KBM-7 (cell line): ENCODE results near the gene STOM.
"Not testable (repeated sequence)": the region's sequence is repeated elsewhere in the genome, so short reads cannot be mapped to it uniquely, and the experiment has no call there.

ENCODE experiments used
- DNase-seq: peaks from one replicate; pipeline ENCODE4 v3.0.0-alpha.2; 2015
- in situ Hi-C: fragments of 300-500 bp; cut with MboI; formaldehyde crosslinking; loops from 2 replicates; pipeline ENCODE4 v1.14.3; 2020; ENCODE audit warnings: low sequenced_read_pairs, low pct_unique_long_range_greater_than_20kb, mixed read lengths

STOM gene

DNA sequence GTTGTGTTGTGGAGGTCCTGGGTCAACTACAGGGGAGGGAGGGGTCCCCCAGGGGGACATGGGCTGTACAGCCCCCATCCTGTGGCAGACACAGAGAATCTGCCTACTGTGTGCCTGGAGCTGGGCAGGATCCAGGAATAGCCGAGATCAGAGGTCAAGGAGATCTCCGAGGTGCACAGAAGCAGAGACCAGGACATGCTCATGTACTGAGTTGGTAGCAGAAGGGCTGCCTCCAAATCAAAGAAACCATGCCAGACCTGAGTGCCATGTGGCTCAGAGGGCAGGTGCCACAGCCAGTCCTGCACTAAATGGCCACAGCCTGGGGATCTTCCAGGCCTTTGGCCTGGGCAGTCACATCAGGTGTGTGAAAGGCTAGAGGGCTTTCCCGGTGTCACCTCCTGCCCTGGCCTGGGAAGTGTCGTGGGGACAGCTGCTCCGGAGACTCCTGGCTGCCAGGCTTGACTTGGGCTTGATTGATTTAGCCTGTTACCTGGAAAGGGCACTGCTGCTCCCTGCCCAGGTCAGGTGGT lies 74.3 kb downstream of the STOM start:
- in situ Hi-C loops = no loop called here

DNA sequence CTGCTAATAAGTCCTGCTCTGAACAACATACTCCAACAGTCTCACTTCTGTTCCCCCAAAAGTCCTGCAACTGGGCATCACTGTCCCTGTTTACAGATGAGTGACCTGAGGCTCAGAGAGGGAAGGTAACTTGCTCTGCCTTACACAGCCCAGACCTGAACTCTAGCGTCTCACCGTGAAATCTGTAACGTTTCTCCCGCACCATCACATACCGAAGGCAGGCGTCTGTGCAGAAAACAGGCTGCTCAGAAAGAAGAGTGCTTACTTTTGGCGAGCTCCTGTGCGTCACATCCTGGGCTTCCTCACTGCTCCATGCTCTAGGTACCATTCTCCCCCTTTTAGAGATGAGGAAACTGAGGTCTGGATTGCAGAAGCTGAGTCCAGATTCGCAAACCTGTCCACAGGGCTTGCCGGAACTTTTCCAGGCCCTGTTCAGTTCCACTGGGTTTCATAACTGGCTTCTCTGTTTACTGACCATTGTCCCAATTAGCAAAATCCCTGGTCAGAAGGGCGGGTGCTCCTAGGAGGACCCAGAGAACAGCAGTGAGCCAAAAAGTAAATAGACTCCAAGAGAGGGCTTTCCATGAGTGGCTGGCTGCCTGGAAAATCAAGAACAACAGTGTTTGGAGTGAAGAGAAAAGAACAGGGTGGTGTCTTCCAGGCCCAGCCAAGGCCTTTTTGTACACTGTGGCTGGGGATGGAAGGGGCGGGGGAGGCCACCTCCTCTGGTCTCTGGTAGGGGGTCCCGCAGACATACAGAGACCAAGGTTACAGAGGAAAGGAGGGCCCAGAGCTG lies 75.0 kb downstream of the STOM start:
- in situ Hi-C loops = no loop called here
- no peak for DNase-seq

More for the DNA sequence above, 74.3 kb downstream of the STOM start:
- DNase-seq = no peak

DNA sequence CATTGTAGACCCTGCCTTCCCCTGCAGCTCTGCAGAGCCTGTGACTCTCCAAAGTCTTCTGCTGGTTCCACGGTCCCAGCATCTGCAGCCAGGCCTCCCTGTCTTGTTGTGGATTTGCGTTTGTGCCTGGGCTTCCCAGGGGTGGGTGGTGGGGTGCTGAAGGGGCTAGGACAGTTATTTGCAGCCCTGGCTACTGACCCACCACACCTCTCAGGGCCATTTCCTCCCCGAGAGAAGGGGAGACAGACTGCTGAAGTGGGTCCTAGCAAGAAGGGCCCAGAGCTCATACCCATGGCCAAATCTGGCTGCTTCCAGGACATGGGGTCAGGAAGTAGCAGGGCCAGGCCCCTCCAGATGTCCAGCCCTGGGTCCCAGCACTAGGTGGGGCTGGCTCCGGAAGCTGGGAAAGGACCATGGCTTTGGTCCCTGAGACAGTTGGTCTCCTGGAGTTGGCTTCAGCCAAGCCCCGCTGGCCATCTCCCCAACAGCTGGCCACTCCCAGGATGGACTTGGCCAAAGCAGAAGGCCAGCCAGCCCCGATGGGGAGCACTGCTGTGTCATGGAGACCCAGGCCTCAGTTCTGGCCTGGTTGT lies 75.8 kb downstream of the STOM start:
- in situ Hi-C loops = no loop called here
- no peak for DNase-seq

DNA sequence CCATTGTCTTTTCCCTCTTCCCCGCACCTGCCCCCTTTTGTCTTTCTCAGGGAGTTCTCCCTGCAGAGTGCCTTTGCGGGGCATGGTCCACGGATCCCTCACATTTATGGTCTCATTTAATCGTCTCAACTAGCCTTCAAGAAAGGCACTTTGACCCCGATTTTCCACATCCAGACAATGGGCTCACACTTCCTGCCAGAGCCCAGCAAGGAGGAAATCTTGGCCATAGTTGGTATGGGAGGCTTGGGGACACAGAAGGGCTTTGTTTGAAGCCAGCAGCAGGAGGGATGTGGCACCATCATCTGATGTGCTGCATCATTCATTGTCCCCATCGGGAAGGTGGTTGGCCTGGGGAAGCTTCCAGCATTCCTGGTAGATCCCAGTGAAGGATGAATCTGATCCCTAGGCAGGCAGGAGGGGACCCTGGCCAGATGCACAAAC lies 77.2 kb downstream of the STOM start:
- no peak for DNase-seq
- in situ Hi-C loops = no loop called here

DNA sequence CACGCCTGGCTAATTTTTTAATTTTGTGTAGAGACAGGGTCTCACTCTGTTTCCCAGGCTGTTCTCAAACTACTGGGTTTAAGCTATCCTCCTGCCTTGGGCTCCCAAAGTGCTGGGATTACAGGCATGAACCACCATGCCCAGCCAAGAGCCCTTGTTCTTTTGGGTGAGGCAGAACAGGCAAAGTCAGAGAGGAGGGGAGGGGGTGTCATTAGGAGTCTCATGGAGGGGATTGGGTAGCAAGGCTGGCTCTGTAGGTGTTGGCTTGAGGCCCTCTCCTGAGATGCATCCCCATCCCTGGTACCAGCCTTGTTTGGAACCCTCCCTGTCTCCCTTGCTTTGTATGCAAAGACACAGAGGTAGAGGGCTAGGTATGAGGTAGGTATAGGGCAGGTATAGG lies 78.0 kb downstream of the STOM start:
- in situ Hi-C loops = no loop called here
- no peak for DNase-seq

DNA sequence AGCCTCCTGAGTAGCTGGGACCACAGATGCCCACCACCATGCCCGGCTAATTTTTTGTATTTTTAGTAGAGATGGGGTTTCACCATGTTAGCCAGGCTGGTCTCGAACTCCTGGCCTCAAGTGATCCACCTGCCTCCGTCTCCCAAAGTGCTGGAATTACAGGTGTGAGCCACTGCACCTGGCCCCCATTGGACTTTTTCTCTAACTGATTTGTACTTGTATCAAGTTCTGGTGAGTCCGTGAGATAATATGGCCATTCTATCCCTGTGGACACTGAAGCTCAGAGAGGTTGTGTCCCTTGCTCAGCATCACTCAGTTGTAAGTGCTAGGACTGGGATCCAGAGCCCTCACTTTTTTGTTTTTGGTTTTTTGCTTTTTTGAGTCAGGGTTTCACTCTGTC lies 78.5 kb downstream of the STOM start:
- DNase-seq, in situ Hi-C loops: not testable (repeated sequence)

DNA sequence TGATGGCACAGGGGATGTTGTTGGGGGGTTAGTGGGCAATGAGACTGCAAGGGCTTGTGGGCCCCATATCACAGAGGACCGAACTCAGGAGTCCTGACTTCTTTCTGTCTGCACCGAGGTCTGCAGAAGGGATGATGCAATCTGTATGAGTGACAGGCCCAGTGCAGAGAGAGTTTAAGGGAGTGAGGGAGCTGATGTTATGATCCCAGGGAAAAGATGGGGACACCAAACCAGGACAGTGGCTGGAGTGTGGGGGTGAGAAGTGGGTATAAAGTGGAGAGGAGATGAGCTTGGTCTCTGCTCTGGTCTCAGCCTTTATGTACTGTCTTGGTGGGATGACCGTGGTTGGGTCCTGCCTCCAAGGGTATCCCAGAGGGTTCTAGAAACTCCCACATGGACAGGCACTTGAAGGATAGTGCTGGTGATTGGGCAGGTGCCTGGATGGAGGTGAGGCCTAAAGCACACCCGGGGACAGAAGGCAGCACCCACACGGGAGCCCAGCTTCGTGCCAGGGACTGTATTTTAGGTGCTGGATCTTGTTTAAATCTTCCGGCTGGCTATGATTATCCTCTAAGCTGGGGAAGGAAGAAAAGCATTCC lies 80.2 kb downstream of the STOM start:
- DNase-seq = no peak

DNA sequence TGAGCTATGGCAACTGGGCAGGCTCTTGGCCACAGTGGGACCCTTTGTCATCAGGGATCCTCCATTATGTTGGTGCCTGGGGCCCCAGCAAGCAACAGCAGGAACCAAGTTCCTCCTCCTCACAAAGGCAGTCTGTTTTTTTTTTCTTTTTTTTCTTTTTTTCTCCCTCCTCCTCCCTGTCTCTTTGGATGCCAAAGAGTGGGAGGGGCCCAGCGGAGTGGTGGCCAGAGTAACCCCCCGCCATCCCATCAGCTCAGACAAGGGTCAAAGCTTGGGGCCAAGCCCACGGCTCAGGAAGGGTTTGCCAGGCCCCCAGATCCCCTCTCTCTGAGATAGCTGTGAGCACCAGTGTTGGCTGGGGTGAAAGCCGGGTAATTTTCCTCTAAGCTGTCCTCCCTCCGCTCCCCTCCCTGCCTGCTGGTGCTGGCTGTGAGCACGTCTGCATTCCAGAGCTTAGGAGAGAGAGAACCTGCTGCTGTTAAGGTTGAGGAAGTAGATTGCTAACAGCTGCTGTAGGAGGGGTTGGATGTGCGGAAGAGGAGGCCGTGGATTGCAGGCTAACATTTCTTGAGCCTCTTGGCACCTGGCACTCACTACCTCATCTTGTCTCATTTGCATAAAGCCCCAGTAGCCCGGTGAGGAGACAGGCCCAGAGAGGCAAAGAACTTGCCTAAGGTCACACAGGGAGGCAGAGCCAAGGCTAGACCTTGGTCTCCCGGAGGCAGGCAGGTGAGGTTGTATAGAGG lies 80.9 kb downstream of the STOM start:
- in situ Hi-C loops = no loop called here
- DNase-seq = peak; percentile 84

More for the DNA sequence above, 80.2 kb downstream of the STOM start:
- in situ Hi-C loops = no loop called here
